ENCODE data around the gene MBOAT1.

DNA sequence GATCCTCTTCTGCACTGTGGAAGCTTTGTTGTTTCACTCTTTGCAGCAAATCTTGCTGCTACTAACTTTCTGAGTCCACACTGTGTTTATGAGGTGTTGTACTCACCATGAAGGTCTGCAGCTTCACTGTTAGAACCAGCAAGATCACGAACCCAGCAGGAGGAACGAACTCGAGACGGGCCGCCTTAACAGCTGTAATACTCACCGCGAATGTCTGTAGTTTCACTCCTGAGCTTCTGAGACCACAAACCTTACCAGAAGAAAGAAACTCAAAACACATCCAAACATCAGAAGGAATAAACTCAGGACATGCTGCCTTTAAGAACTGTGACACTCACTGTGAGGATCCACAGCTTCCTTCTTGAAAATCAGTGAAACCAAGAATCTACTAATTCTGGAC, 48.1 kb upstream of the MBOAT1 start:
- no peak for TF ChIP-seq MYC (IDR thresholded peaks at IDR 0.05; ENCODE audit: borderline replicate concordance, low read length)
- TF ChIP-seq POLR2A (IDR thresholded peaks at IDR 0.05; ENCODE audit: low read length): no peak
- TF ChIP-seq CHD2 (IDR thresholded peaks at IDR 0.05; ENCODE audit: low read length, partially characterized antibody): no peak
- TF ChIP-seq, protein P1, sequence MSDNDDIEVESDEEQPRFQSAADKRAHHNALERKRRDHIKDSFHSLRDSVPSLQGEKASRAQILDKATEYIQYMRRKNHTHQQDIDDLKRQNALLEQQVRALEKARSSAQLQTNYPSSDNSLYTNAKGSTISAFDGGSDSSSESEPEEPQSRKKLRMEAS (IDR thresholded peaks at IDR 0.05): no peak
- no peak for TF ChIP-seq SMC3 (IDR thresholded peaks at IDR 0.05)
- TF ChIP-seq NPAS2 (CRISPR knock-in tag; IDR thresholded peaks at IDR 0.05; ENCODE audit: borderline replicate concordance): no peak
- TF ChIP-seq EP300 (IDR thresholded peaks at IDR 0.05): no peak
- no peak for TF ChIP-seq HOXA7 (CRISPR knock-in tag; IDR thresholded peaks at IDR 0.05)
- TF ChIP-seq, protein P2, sequence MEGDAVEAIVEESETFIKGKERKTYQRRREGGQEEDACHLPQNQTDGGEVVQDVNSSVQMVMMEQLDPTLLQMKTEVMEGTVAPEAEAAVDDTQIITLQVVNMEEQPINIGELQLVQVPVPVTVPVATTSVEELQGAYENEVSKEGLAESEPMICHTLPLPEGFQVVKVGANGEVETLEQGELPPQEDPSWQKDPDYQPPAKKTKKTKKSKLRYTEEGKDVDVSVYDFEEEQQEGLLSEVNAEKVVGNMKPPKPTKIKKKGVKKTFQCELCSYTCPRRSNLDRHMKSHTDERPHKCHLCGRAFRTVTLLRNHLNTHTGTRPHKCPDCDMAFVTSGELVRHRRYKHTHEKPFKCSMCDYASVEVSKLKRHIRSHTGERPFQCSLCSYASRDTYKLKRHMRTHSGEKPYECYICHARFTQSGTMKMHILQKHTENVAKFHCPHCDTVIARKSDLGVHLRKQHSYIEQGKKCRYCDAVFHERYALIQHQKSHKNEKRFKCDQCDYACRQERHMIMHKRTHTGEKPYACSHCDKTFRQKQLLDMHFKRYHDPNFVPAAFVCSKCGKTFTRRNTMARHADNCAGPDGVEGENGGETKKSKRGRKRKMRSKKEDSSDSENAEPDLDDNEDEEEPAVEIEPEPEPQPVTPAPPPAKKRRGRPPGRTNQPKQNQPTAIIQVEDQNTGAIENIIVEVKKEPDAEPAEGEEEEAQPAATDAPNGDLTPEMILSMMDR (IDR thresholded peaks at IDR 0.05): no peak
- TF ChIP-seq, protein P3, sequence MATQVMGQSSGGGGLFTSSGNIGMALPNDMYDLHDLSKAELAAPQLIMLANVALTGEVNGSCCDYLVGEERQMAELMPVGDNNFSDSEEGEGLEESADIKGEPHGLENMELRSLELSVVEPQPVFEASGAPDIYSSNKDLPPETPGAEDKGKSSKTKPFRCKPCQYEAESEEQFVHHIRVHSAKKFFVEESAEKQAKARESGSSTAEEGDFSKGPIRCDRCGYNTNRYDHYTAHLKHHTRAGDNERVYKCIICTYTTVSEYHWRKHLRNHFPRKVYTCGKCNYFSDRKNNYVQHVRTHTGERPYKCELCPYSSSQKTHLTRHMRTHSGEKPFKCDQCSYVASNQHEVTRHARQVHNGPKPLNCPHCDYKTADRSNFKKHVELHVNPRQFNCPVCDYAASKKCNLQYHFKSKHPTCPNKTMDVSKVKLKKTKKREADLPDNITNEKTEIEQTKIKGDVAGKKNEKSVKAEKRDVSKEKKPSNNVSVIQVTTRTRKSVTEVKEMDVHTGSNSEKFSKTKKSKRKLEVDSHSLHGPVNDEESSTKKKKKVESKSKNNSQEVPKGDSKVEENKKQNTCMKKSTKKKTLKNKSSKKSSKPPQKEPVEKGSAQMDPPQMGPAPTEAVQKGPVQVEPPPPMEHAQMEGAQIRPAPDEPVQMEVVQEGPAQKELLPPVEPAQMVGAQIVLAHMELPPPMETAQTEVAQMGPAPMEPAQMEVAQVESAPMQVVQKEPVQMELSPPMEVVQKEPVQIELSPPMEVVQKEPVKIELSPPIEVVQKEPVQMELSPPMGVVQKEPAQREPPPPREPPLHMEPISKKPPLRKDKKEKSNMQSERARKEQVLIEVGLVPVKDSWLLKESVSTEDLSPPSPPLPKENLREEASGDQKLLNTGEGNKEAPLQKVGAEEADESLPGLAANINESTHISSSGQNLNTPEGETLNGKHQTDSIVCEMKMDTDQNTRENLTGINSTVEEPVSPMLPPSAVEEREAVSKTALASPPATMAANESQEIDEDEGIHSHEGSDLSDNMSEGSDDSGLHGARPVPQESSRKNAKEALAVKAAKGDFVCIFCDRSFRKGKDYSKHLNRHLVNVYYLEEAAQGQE (IDR thresholded peaks at IDR 0.05): no peak
- TF ChIP-seq KDM1A (IDR thresholded peaks at IDR 0.05; ENCODE audit: low read depth): no peak
- no peak for TF ChIP-seq CEBPB (IDR thresholded peaks at IDR 0.05)

All from A549 (cell line).